Myocyte (in vitro differentiated cells): ENCODE results near the gene THBS2. TPM values are rescaled to one million over a fixed set of nuclear protein-coding genes. Genes with fewer than 3 reads are reported as not detected.

Source experiments
- DNase-seq: peaks from one replicate; pipeline ENCODE4 v3.0.0-alpha.2; 2012; ENCODE audit warnings: low read depth
- total RNA-seq: library from RNA; depleted of rRNA; stranded (reverse); fragments of >200 nt; gene quantifications from 2 replicates; pipeline ENCODE4 v1.2.3, GENCODE V29; 2014

The THBS2 gene
- total RNA-seq, 1 donor from 2014 or later = 27.3 TPM

- DNase-seq = no peak
Measured at GRCh38 chr6:169232507-169232931, 21.1 kb downstream of the THBS2 start.

- no peak for DNase-seq
Measured at GRCh38 chr6:169231790-169232506, 21.7 kb downstream of the THBS2 start.

GRCh38 chr6:169230946-169231789 is 22.5 kb downstream of the THBS2 start:
- DNase-seq = no peak

- DNase-seq = no peak
Measured at GRCh38 chr6:169230322-169230665, 23.4 kb downstream of the THBS2 start.

- DNase-seq = peak; percentile 13
Measured at GRCh38 chr6:169229615-169230321, 23.9 kb downstream of the THBS2 start.

- no peak for DNase-seq
Measured at GRCh38 chr6:169227116-169227515, 26.5 kb downstream of the THBS2 start.

GRCh38 chr6:169225887-169226286 is 27.8 kb downstream of the THBS2 start:
- no peak for DNase-seq

GRCh38 chr6:169225131-169225576 is 28.5 kb downstream of the THBS2 start:
- no peak for DNase-seq

- DNase-seq = no peak
Measured at GRCh38 chr6:169224716-169225115, 28.9 kb downstream of the THBS2 start.

GRCh38 chr6:169224185-169224695 is 29.4 kb downstream of the THBS2 start:
- peak; percentile 13 for DNase-seq

GRCh38 chr6:169223006-169223405 is 30.6 kb downstream of the THBS2 start:
- DNase-seq = no peak

GRCh38 chr6:169222126-169222525 is 31.5 kb downstream of the THBS2 start:
- DNase-seq = no peak

GRCh38 chr6:169221264-169221663 is 32.4 kb downstream of the THBS2 start:
- no peak for DNase-seq

GRCh38 chr6:169220068-169220964 is 33.3 kb downstream of the THBS2 start:
- DNase-seq = no peak

- no peak for DNase-seq
Measured at GRCh38 chr6:169217972-169218371, 35.7 kb downstream of the THBS2 start.

- DNase-seq = no peak
Measured at GRCh38 chr6:169216830-169217229, 36.8 kb downstream of the THBS2 start.

- DNase-seq = peak; percentile 22
Measured at GRCh38 chr6:169215201-169215681, 38.4 kb downstream of the THBS2 start.

GRCh38 chr6:169214789-169215188 is 38.9 kb downstream of the THBS2 start:
- DNase-seq = peak; percentile 75

- no peak for DNase-seq
Measured at GRCh38 chr6:169213814-169214520, 39.7 kb downstream of the THBS2 start.
